NCI-H1694 treated with DMSO at 0.1 percent for 48 hours (cell line): ENCODE results near the gene PEPD.
A peak's percentile ranks its signal among the peaks of the same experiment; 100 is the strongest.
"Not testable (repeated sequence)": the region's sequence is repeated elsewhere in the genome, so short reads cannot be mapped to it uniquely, and the experiment has no call there.

Experiments used
- DNase-seq: peaks from one replicate; lab custom pipeline; 2025; lab: John Stamatoyannopoulos, UW

PEPD gene

GRCh38 chr19:33521480-33522370 lies at the start of gene PEPD:
PEPD (minus strand) TSS chr19:33521791; CDS start chr19:33521760, 31 bp downstream.
- peak; percentile 87 for DNase-seq

- no peak for DNase-seq
These were observed 48.2 kb upstream of the PEPD start for GRCh38 chr19:33569821-33570220.

- DNase-seq = no peak
These were observed 47.1 kb upstream of the PEPD start for GRCh38 chr19:33568706-33569105.

GRCh38 chr19:33564836-33565338 lies 43.3 kb upstream of the PEPD start:
- DNase-seq = no peak

- no peak for DNase-seq
These were observed 41.0 kb upstream of the PEPD start for GRCh38 chr19:33562636-33563035.

GRCh38 chr19:33561666-33562065 lies 40.1 kb upstream of the PEPD start:
- not testable (repeated sequence) for DNase-seq

- DNase-seq = no peak
These were observed 39.7 kb upstream of the PEPD start for GRCh38 chr19:33561261-33561660.

- DNase-seq = no peak
These were observed 38.4 kb upstream of the PEPD start for GRCh38 chr19:33559996-33560395.

GRCh38 chr19:33558856-33559255 lies 37.3 kb upstream of the PEPD start:
- peak; percentile 91 for DNase-seq

- peak; percentile 25 for DNase-seq
These were observed 36.6 kb upstream of the PEPD start for GRCh38 chr19:33558151-33558550.

GRCh38 chr19:33557720-33558119 lies 36.1 kb upstream of the PEPD start:
- peak; percentile 70 for DNase-seq

GRCh38 chr19:33557196-33557595 lies 35.6 kb upstream of the PEPD start:
- DNase-seq = peak; percentile 78

- no peak for DNase-seq
These were observed 34.7 kb upstream of the PEPD start for GRCh38 chr19:33556261-33556660.

- DNase-seq = not testable (repeated sequence)
These were observed 34.1 kb upstream of the PEPD start for GRCh38 chr19:33555726-33556125.

GRCh38 chr19:33554821-33555220 lies 33.2 kb upstream of the PEPD start:
- DNase-seq = no peak

- no peak for DNase-seq
These were observed 32.8 kb upstream of the PEPD start for GRCh38 chr19:33554391-33554790.

- DNase-seq = no peak
These were observed 32.1 kb upstream of the PEPD start for GRCh38 chr19:33553530-33554310.

- no peak for DNase-seq
These were observed 31.3 kb upstream of the PEPD start for GRCh38 chr19:33552928-33553279.

- no peak for DNase-seq
These were observed 30.8 kb upstream of the PEPD start for GRCh38 chr19:33552191-33552927.

- DNase-seq = no peak
These were observed 30.1 kb upstream of the PEPD start for GRCh38 chr19:33551676-33552075.

- DNase-seq = no peak
These were observed 29.2 kb upstream of the PEPD start for GRCh38 chr19:33550768-33551167.

GRCh38 chr19:33547676-33548075 lies 26.1 kb upstream of the PEPD start:
- DNase-seq = no peak
